ENCODE measurements around the gene ELAVL3. TPM values are rescaled to one million over a fixed set of nuclear protein-coding genes. Genes with fewer than 3 reads are reported as not detected.

Gene ELAVL3
- total and polyA plus RNA-seq, 2 of the 4 experiments (the other 2 are of a cell fraction) = not detected

DNA sequence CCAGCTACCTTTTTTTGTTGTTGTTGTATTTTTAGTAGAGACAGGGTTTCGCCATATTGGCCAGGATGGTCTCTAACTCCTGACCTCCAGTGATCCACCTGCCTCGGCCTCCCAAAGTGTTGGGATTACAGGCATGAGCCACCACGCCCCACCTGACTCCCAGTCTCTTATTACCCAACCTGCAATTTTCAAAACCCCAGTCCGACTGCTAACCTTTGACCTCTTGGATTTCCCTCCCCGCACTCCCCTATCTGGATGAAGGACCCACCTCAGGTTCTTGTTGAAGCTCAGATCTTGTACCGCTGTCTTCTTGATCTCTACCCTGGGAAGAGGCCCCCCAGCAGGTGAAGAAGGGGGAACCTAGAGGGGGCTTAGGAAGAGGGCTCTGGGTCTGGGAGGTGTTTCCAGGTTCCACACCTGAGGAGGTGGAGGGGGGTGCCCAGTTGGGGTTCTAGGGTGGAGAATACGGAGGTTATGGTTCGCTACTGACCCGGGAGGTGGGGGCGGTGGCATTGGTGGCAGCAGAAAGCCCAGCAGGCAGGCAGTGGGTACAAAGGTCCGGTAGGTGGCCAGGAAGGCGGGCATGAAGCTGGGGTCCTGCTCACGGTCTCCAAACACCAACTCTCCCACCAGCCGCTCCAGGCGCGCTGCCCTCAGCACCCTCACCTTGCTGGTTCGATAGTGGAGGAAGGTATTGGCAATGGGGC lies 64.3 kb downstream of the ELAVL3 start:
- DNase-seq (no peak), ATAC-seq (ENCODE audit: low read depth) (no peak)
- Histone ChIP-seq H3K4me2 (ENCODE audit: low read depth, low read length) (no peak overlapping the region), H2BK120ac (ENCODE audit: low read depth, low read length) (no peak overlapping the region), H4K5ac (ENCODE audit: low read depth, low read length) (no peak overlapping the region), H3K56ac (ENCODE audit: extremely low read depth, insufficient read depth, low read length) (no peak overlapping the region), H3K27me3 (ENCODE audit: control insufficient read depth, insufficient read depth, low read length) (peaks cover 23% of the 10 kb centered on the region), H2BK20ac (ENCODE audit: low read depth, low read length) (no peak overlapping the region), H3K4ac (ENCODE audit: low read depth, low read length) (no peak overlapping the region), H3K23ac (ENCODE audit: low read depth, low read length) (no peak overlapping the region), H3K36me3 (ENCODE audit: control insufficient read depth, insufficient read depth, low read length) (no peaks in the 10 kb centered on the region), H4K20me1 (ENCODE audit: insufficient read depth, low read length) (no peaks in the 10 kb centered on the region), H2BK15ac (ENCODE audit: low read depth, low read length) (no peak overlapping the region), H3K4me3 (ENCODE audit: insufficient read depth, low read depth, low read length) (no peak overlapping the region), H3K4me1 (ENCODE audit: control insufficient read depth, insufficient read depth, low read length) (peaks cover 2% of the 10 kb centered on the region; the same call in 1 of the 2 replicates), H4K91ac (ENCODE audit: insufficient read depth, low read depth, low read length) (no peak overlapping the region), H2AK5ac (ENCODE audit: low read depth, low read length) (no peak overlapping the region), H2BK5ac (ENCODE audit: low read depth, low read length, poor library complexity, severe bottlenecking) (no peak overlapping the region), H2AFZ (replicated peaks; ENCODE audit: low read length, poor library complexity) (no peak overlapping the region), H4K8ac (ENCODE audit: low read depth in 2 of 2, low read length in 2 of 2) (no peak overlapping the region), H3K9me3 (ENCODE audit: control insufficient read depth, insufficient read depth, low read length) (no peaks in the 10 kb centered on the region), H3K18ac (ENCODE audit: low read depth, low read length) (no peak overlapping the region), H3K9me1 (ENCODE audit: insufficient read depth, low read length) (no peaks in the 10 kb centered on the region), H3K9ac (ENCODE audit: low read depth, low read length) (no peak overlapping the region), H2AK9ac (replicated peaks; ENCODE audit: low read depth, low read length, poor library complexity) (no peak overlapping the region), H3K27ac (ENCODE audit: insufficient read depth, low read length) (no peak overlapping the region), H3K14ac (replicated peaks; ENCODE audit: low read depth, low read length) (no peak overlapping the region), H3K79me1 (ENCODE audit: low read depth in 1 of 2, low read length in 2 of 2) (no peaks in the 10 kb centered on the region)
- WGBS, 2 experiments (ENCODE audit: extremely low coverage in 2 of 2, insufficient read length in 1 of 2) = 79% methylated on average over 2 of the region's 17 CpGs; no CpG with 5 or more reads in 1 of the 2 experiments
- in situ Hi-C loops (cut with MboI; ENCODE audit: low sequenced_read_pairs) (no loop called here), dilution Hi-C loops (cut with HindIII; ENCODE audit: low sequenced_read_pairs, unreplicated experiment) (no loop called here), intact Hi-C loops (cut with micrococcal nuclease) (no loop called here)
- CTCF ChIA-PET = interaction anchor here (0.6 to 1.2 kb wide), 3 partner anchors 19 to 108 kb away, joined by 3 read pairs; partner anchors contain the start of gene PRKCSH
- BruUV-seq (replicated peaks) = no TSS peak
- POLR2A ChIA-PET (ENCODE audit: unreplicated experiment) = no interaction called here
- TF ChIP-seq FOS (IDR thresholded peaks at IDR 0.05; ENCODE audit: low read depth, low read length) (no peak), BHLHE40 (IDR thresholded peaks at IDR 0.05; ENCODE audit: low read depth, low read length) (no peak), CHD1 (IDR thresholded peaks at IDR 0.05; ENCODE audit: low read depth, low read length) (no peak), MAFK (IDR thresholded peaks at IDR 0.05; ENCODE audit: low read depth, low read length) (no peak), POLR2A (IDR thresholded peaks at IDR 0.05; ENCODE audit: low read depth, low read length) (no peak), MXI1 (IDR thresholded peaks at IDR 0.05; ENCODE audit: borderline replicate concordance, low read depth, low read length) (no peak), MAZ (IDR thresholded peaks at IDR 0.05; ENCODE audit: borderline replicate concordance, low read depth, low read length) (no peak), NFE2L2 (IDR thresholded peaks at IDR 0.05; ENCODE audit: low read depth, low read length) (no peak)
